ENCODE measurements around the gene CSPG5. TPM values are rescaled to one million over a fixed set of nuclear protein-coding genes. Genes with fewer than 3 reads are reported as not detected.

The CSPG5 gene
- total and polyA plus RNA-seq, 12 donors = 0.07 to 0.79 (median 0.28) TPM; not detected in 1

DNA sequence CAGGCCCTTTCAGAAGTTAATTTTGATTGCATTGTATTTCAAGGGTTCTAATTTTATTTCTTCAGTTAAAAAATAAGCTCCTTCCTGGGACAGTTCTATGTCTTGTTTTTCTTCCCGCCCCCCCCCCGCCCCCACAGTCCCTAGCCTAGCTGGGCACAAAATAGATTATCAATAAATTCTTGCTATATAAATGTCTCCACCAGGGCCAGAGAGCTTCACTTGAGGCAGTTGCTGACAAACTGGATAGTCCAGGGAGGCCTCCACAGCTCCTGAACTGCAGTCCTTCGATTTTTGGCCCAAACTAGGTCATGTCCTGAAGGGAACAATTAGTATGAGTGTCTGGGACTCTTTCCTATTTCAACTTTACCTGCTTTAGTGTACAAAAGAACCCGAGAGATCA is 9.9 kb upstream of the CSPG5 start:
- Histone ChIP-seq H3K36me3 (peaks cover 0 to 88% (median 21%) of the 10 kb centered on the region in 9 donors), H3K4me3 (no peak overlapping the region), H3K4me1 (peaks cover 0 to 6% (median 0%) of the 10 kb centered on the region in 9 donors), H3K27me3 (no peaks in the 10 kb centered on the region), H3K9me3 (no peaks in the 10 kb centered on the region), H3K27ac (no peak overlapping the region)
- ATAC-seq (no peak), DNase-seq (no peak)
- WGBS, 2 donors = 95 to 96% methylated on average over 4 of the region's 4 CpGs
- intact Hi-C loops (cut with DNase I) = no loop called here
- TF ChIP-seq, protein P1, sequence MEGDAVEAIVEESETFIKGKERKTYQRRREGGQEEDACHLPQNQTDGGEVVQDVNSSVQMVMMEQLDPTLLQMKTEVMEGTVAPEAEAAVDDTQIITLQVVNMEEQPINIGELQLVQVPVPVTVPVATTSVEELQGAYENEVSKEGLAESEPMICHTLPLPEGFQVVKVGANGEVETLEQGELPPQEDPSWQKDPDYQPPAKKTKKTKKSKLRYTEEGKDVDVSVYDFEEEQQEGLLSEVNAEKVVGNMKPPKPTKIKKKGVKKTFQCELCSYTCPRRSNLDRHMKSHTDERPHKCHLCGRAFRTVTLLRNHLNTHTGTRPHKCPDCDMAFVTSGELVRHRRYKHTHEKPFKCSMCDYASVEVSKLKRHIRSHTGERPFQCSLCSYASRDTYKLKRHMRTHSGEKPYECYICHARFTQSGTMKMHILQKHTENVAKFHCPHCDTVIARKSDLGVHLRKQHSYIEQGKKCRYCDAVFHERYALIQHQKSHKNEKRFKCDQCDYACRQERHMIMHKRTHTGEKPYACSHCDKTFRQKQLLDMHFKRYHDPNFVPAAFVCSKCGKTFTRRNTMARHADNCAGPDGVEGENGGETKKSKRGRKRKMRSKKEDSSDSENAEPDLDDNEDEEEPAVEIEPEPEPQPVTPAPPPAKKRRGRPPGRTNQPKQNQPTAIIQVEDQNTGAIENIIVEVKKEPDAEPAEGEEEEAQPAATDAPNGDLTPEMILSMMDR (IDR thresholded peaks at IDR 0.05) = no peak

DNA sequence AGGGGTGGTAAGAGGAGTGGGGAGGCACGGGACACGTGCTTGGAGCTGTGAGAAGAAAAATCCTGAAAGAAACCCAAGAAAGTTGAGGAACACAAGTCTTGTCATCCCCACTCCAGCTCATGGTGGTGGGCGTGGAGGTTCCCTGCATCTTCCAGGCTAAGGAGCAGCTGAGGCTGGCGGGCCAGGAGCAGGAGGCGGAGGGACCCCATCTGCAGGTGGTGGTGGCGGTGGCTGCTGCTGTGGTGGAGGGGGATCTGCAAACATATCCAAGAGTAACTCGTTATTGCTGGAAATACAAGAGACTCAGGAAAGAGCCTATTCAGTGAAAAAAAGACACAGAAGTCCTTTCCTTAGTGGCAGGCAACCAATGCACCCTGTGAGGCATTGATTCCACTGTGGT is 9.4 kb upstream of the CSPG5 start:
- no peak for ATAC-seq
- DNase-seq = no peak
- Histone ChIP-seq H3K4me3 (no peak overlapping the region), H3K27ac (no peak overlapping the region), H3K9me3 (no peaks in the 10 kb centered on the region), H3K36me3 (peaks cover 0 to 82% (median 21%) of the 10 kb centered on the region in 9 donors), H3K27me3 (no peaks in the 10 kb centered on the region), H3K4me1 (peaks cover 0 to 6% (median 0%) of the 10 kb centered on the region in 9 donors)
- intact Hi-C loops (cut with DNase I) = no loop called here
- WGBS, 2 donors = 96 to 97% methylated on average over 7 of the region's 7 CpGs
- TF ChIP-seq, protein P1 (IDR thresholded peaks at IDR 0.05) = no peak

DNA sequence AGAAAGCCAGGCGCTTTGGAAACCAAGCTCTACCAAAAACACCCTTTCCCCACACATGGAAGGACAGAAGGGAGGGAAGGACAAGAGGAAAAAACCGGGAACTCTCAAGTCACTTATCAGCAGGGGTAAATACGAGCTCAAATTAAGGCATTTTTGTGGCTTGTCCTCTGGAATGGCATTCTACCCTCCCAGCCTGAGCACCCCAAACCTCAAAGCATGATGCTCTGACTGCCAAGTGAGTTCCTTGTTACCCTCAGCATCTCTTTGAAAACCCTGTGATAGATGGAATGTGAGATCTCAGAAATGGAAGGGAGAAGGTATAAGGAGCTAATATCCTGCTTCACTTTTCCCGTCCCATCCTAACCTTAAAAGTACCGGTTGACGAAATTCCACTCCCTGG is 8.1 kb upstream of the CSPG5 start:
- TF ChIP-seq, protein P1 (IDR thresholded peaks at IDR 0.05) = no peak
- peaks cover 0 to 6% (median 0%) of the 10 kb centered on the region in 9 donors for H3K4me1 ChIP-seq
- DNase-seq (no peak), ATAC-seq (no peak)
- H3K27ac ChIP-seq = no peak overlapping the region
- peaks cover 0 to 71% (median 21%) of the 10 kb centered on the region in 9 donors for H3K36me3 ChIP-seq
- 92 to 94% methylated on average over 6 of the region's 6 CpGs for WGBS, 2 donors
- intact Hi-C loops (cut with DNase I) = no loop called here
- no peaks in the 10 kb centered on the region for H3K9me3 ChIP-seq
- H3K27me3 ChIP-seq = no peaks in the 10 kb centered on the region
- H3K4me3 ChIP-seq = no peak overlapping the region

DNA sequence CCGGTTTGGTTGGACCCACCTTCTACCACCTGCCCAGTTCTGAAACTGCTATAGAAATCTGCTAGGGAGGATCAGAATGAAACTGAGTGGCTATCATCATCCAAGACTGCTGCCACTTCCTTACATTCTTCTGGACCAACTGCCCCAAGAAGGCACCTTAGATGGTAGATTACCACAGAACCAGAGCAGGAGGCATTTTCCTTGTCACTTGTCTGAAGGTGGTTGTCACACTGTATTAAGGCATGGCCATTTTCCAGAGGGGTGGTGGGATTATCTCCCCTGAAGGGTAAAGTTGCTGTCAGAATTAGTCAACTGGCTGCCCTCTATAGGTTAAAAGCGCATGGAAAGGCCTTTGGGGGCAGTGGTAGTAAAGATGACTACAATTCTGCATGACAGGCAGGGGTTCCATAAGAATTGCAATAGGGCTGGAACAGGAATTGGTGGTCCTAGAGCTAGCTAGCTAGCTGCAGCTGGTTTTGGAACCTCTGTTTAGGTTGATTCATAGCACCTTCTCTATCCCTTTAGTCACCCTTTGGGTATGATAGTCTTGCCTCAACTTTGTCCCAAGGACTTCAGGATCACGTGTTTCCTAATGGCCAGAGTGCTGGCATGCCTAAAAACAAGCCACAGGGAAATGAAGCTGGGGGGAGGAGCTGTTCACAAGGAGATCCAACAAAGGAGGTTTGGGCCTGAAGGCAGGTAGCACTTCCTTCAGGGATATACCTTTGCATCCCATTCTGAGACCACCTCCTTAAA is 4.8 kb upstream of the CSPG5 start:
- no peak for ATAC-seq

More for the DNA sequence above, 4.8 kb upstream of the CSPG5 start:
- H3K4me3 ChIP-seq = no peak overlapping the region
- H3K36me3 ChIP-seq = peaks cover 0 to 40% (median 10%) of the 10 kb centered on the region in 9 donors
- TF ChIP-seq, protein P1 (IDR thresholded peaks at IDR 0.05) = no peak
- no peaks in the 10 kb centered on the region for H3K9me3 ChIP-seq
- DNase-seq = no peak
- intact Hi-C loops (cut with DNase I) = no loop called here
- H3K27me3 ChIP-seq = peaks cover 0 to 19% (median 7%) of the 10 kb centered on the region in 7 donors
- H3K27ac ChIP-seq = no peak overlapping the region
- 76 to 79% methylated on average over 3 of the region's 3 CpGs for WGBS, 2 donors
- peaks cover 0 to 6% (median 4%) of the 10 kb centered on the region in 9 donors for H3K4me1 ChIP-seq

All from heart right ventricle (tissue), 16 donors.